Liver (tissue), 9 donors: Measurements from ENCODE around the gene MRTFB. TPM values are rescaled to one million over a fixed set of nuclear protein-coding genes. Genes with fewer than 3 reads are reported as not detected.

Experiments used
- DNase-seq: peaks from one replicate; pipeline ENCODE4 v3.0.0-alpha.2; 2017; ENCODE audit warnings: low spot score
- H3K27ac ChIP-seq, 2 donors: one replicate each; pipeline ENCODE4 v1.7.0; 2013; ENCODE audit warnings: inconsistent platforms in 2 of 2, low read length in 2 of 2, control low read depth in 1 of 2, low read depth in 1 of 2, mild to moderate bottlenecking in 1 of 2
- H3K27me3 ChIP-seq, 4 donors: one replicate each; pipeline versions ENCODE4 v1.6.1 to v1.7.0; 2013; ENCODE audit warnings: low read length in 3 of 4, inconsistent platforms in 1 of 4, mild to moderate bottlenecking in 1 of 4, moderate library complexity in 1 of 4; ENCODE audit not compliant: control insufficient read depth in 4 of 4, insufficient read depth in 4 of 4
- H3K36me3 ChIP-seq, 4 donors: one replicate each; pipeline versions ENCODE4 v1.6.1 to v1.7.0; 2013; ENCODE audit warnings: low read length in 3 of 4, mild to moderate bottlenecking in 3 of 4, low read depth in 1 of 4, moderate library complexity in 1 of 4; ENCODE audit not compliant: control insufficient read depth in 4 of 4, insufficient read depth in 3 of 4
- H3K4me1 ChIP-seq, 4 donors: one replicate each; pipeline versions ENCODE4 v1.6.1 to v1.7.0; 2013; ENCODE audit warnings: low read length in 3 of 4, mild to moderate bottlenecking in 3 of 4, moderate library complexity in 1 of 4; ENCODE audit not compliant: control insufficient read depth in 4 of 4, insufficient read depth in 4 of 4
- H3K4me3 ChIP-seq, 3 donors: one replicate each; pipeline versions ENCODE4 v1.6.1 to v1.7.0; 2013; ENCODE audit warnings: low read length in 3 of 3, control low read depth in 1 of 3, low read depth in 1 of 3, mild to moderate bottlenecking in 1 of 3
- H3K9ac ChIP-seq, 2 donors: one replicate each; pipeline ENCODE4 v1.7.0; 2013; ENCODE audit warnings: low read length in 2 of 2, mild to moderate bottlenecking in 2 of 2, moderate library complexity in 2 of 2, control low read depth in 1 of 2, low read depth in 1 of 2
- H3K9me3 ChIP-seq, 4 donors: one replicate each; pipeline versions ENCODE4 v1.6.1 to v1.7.0; 2013; ENCODE audit warnings: low read length in 3 of 4; ENCODE audit not compliant: control insufficient read depth in 4 of 4
- ATF3 ChIP-seq: IDR thresholded peaks from 2 replicates; pipeline ENCODE4 v1.6.1; 2016; ENCODE audit warnings: antibody characterized with exemption
- CTCF ChIP-seq: fragments of 150-350 bp; IDR thresholded peaks from 2 replicates; pipeline ENCODE4 v1.5.1; 2017; ENCODE audit warnings: improper control_type of control experiment, low read depth, low read length; ENCODE audit not compliant: missing input control
- EGR1 ChIP-seq, 2 donors: IDR thresholded peaks; 2 replicates each; pipeline ENCODE4 v1.6.1; 2016 to 2018; ENCODE audit warnings: antibody characterized with exemption in 2 of 2, low read depth in 2 of 2
- FOXA1 ChIP-seq: IDR thresholded peaks from 2 replicates; pipeline ENCODE4 v1.6.1; 2016; ENCODE audit warnings: antibody characterized with exemption
- FOXA2 ChIP-seq: IDR thresholded peaks from 2 replicates; pipeline ENCODE4 v1.6.1; 2016; ENCODE audit warnings: antibody characterized with exemption
- GABPA ChIP-seq, 2 donors: IDR thresholded peaks in 1 of 2; conservative IDR thresholded peaks in 1 of 2; 2 replicates each; pipeline ENCODE4 v1.6.1; 2016; ENCODE audit warnings: antibody characterized with exemption in 2 of 2, mild to moderate bottlenecking in 1 of 2, moderate library complexity in 1 of 2
- HNF4A ChIP-seq, 2 donors: conservative IDR thresholded peaks; 2 replicates each; pipeline ENCODE4 v1.6.1; 2016; ENCODE audit warnings: antibody characterized with exemption in 2 of 2, mild to moderate bottlenecking in 2 of 2
- HNF4G ChIP-seq: IDR thresholded peaks from 2 replicates; pipeline ENCODE4 v1.6.1; 2016; ENCODE audit warnings: antibody characterized with exemption
- JUND ChIP-seq, 2 donors: IDR thresholded peaks; 2 replicates each; pipeline ENCODE4 v1.6.1; 2016; ENCODE audit warnings: antibody characterized with exemption in 2 of 2
- MAX ChIP-seq: IDR thresholded peaks from 2 replicates; pipeline ENCODE4 v1.6.1; 2016; ENCODE audit warnings: antibody characterized with exemption
- NR2F2 ChIP-seq: IDR thresholded peaks from 2 replicates; pipeline ENCODE4 v1.6.1; 2016; ENCODE audit warnings: antibody characterized with exemption
- RAD21 ChIP-seq, 2 donors: IDR thresholded peaks; 2 replicates each; pipeline ENCODE4 v1.6.1; 2016; ENCODE audit warnings: antibody characterized with exemption in 2 of 2, mild to moderate bottlenecking in 2 of 2
- REST ChIP-seq: IDR thresholded peaks from 2 replicates; pipeline ENCODE4 v1.6.1; 2016; ENCODE audit warnings: antibody characterized with exemption, mild to moderate bottlenecking
- RXRA ChIP-seq, 2 donors: IDR thresholded peaks; 2 replicates each; pipeline ENCODE4 v1.6.1; 2017 to 2018; ENCODE audit warnings: antibody characterized with exemption in 2 of 2, mild to moderate bottlenecking in 1 of 2
- SP1 ChIP-seq: IDR thresholded peaks from 2 replicates; pipeline ENCODE4 v1.6.1; 2018; ENCODE audit warnings: antibody characterized with exemption, mild to moderate bottlenecking
- TAF1 ChIP-seq: conservative IDR thresholded peaks from 2 replicates; pipeline ENCODE4 v1.6.1; 2016; ENCODE audit warnings: antibody characterized with exemption, mild to moderate bottlenecking
- YY1 ChIP-seq: IDR thresholded peaks from 2 replicates; pipeline ENCODE4 v1.6.1; 2016; ENCODE audit warnings: antibody characterized with exemption, mild to moderate bottlenecking
- ZBTB33 ChIP-seq: IDR thresholded peaks from 2 replicates; pipeline ENCODE4 v1.6.1; 2016; ENCODE audit warnings: antibody characterized with exemption
- WGBS: extraction: QIAGEN DNeasy Blood & Tissue Kit; methylation state at CpG from one replicate; pipeline ENCODE4 v1.1.7; 2013; 5-methylcytosine and 5-hydroxymethylcytosine counted together
- polyA plus RNA-seq, 2 donors: library from polyadenylated mRNA; stranded (reverse) in 1 of 2; unstranded in 1 of 2; fragments of 200-250 nt in 1 of 2; fragments of >200 nt in 1 of 2; fragmentation: Nextera tagmentation in 1 of 2; extraction: Ambion mirVana in 1 of 2; gene quantifications; one replicate each; pipeline versions ENCODE4 v1.2.1 to v1.2.3, GENCODE V29; 2013 to 2015
- total RNA-seq, 2 donors: library from RNA; depleted of rRNA; stranded (reverse); fragments of >200 nt; gene quantifications; one replicate each; pipeline ENCODE4 v1.2.3, GENCODE V29; 2014
- donor health status: healthy.
- donor health status: healthy.
- donor health status: healthy.
- donor health status: healthy.
- donor health status: healthy.

Gene MRTFB
- total and polyA plus RNA-seq, 4 donors, result 4.1 to 14.2 (median 5.8) TPM

GRCh38 chr16:14120335-14120734 lies 49.2 kb downstream of the MRTFB start:
- no peaks in the 10 kb centered on the region for H3K36me3 ChIP-seq
- H3K9me3 ChIP-seq, result no peaks in the 10 kb centered on the region
- H3K27me3 ChIP-seq, result no peaks in the 10 kb centered on the region
- TF ChIP-seq ATF3, result no peak
- TF ChIP-seq HNF4A (conservative IDR thresholded peaks at IDR 0.05), result peak in 1 of 2 donors; percentile 4
- H3K9ac ChIP-seq, result no peak overlapping the region
- H3K4me3 ChIP-seq, result no peak overlapping the region
- 68% methylated on average over 4 of the region's 4 CpGs for WGBS
- peak overlapping the region in 1 of 2 donors; percentile 31 for H3K27ac ChIP-seq
- peaks cover 0 to 3% (median 1%) of the 10 kb centered on the region in 4 donors for H3K4me1 ChIP-seq
- DNase-seq, result no peak

GRCh38 chr16:14121142-14121541 lies 50.0 kb downstream of the MRTFB start:
- Histone ChIP-seq H3K27me3 (no peaks in the 10 kb centered on the region), H3K4me1 (peaks cover 0 to 3% (median 2%) of the 10 kb centered on the region in 4 donors), H3K27ac (no peak overlapping the region), H3K4me3 (no peak overlapping the region), H3K36me3 (no peaks in the 10 kb centered on the region), H3K9me3 (no peaks in the 10 kb centered on the region), H3K9ac (no peak overlapping the region)
- WGBS, result 80% methylated on average over 2 of the region's 2 CpGs
- no peak for DNase-seq
- no peak for TF ChIP-seq MAX
- no peak for TF ChIP-seq RAD21 (IDR thresholded peaks at IDR 0.05)
- no peak for TF ChIP-seq TAF1
- TF ChIP-seq RXRA (IDR thresholded peaks at IDR 0.05), result no peak
- no peak for TF ChIP-seq ZBTB33
- TF ChIP-seq EGR1 (IDR thresholded peaks at IDR 0.05; ENCODE audit: low read depth in 2 of 2), result no peak
- no peak for TF ChIP-seq JUND (IDR thresholded peaks at IDR 0.05)
- no peak for TF ChIP-seq HNF4A (conservative IDR thresholded peaks at IDR 0.05)
- no peak for TF ChIP-seq SP1
- no peak for TF ChIP-seq FOXA1
- no peak for TF ChIP-seq YY1
- TF ChIP-seq HNF4G, result no peak
- no peak for TF ChIP-seq FOXA2
- TF ChIP-seq NR2F2, result no peak
- TF ChIP-seq CTCF, result no peak
- no peak for TF ChIP-seq ATF3
- no peak for TF ChIP-seq REST
- TF ChIP-seq GABPA (IDR thresholded peaks at IDR 0.05 in 1 of 2, conservative IDR thresholded peaks at IDR 0.05 in 1 of 2), result no peak
